ENCODE results near the gene TCAIM. TPM values are rescaled to one million over a fixed set of nuclear protein-coding genes. Genes with fewer than 3 reads are reported as not detected.

TCAIM gene
- total and polyA plus RNA-seq, 9 of the 15 experiments (the other 6 are each of a cell fraction or from before 2014, with no cell fraction given) = 19.7 to 53.3 (median 36.9) TPM

DNA sequence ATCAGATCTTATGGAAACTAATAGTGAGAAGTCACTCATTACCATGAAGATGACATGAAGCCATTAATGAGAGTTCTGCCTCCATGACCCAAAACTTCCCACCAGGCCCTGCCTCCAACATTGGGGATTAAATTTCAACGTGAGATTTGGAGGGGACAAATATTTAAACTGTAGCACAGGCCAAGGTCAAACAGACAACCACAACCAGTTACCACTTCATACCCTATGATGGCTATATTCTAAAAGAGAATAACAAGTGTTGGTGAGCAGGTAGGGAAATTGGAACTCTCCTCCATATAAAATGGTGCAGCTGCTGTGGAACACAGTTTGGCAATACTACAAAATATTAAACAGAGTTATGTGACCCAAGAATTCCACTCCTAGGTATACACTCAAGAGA, 36.9 kb downstream of the TCAIM start:
- no peaks in the 10 kb centered on the region for H3K9me1 ChIP-seq (ENCODE audit: control insufficient read depth, insufficient read depth, low read length)
- H3K4me2 ChIP-seq (ENCODE audit: insufficient read depth, low read length) = no peak overlapping the region
- no peaks in the 10 kb centered on the region for H3K4me1 ChIP-seq (replicated peaks in 1 of 2; ENCODE audit: control insufficient read depth in 2 of 2, insufficient read depth in 2 of 2, low read length in 2 of 2)
- POLR2A ChIA-PET = no interaction called here
- ATAC-seq (no peak), DNase-seq (ENCODE audit: extremely low read depth in 1 of 4, low spot score in 3 of 4) (no peak), FAIRE-seq (no peak)
- intact Hi-C loops (cut with micrococcal nuclease) (no loop called here), in situ Hi-C loops (cut with MboI) (no loop called here)
- peaks cover 5% of the 10 kb centered on the region; the same call in 1 of the 2 replicates for H3K9me3 ChIP-seq (replicated peaks; ENCODE audit: control insufficient read depth, insufficient read depth, low read depth, low read length)
- no TSS peak for BruUV-seq (replicated peaks)
- H3K4me3 ChIP-seq = no peak overlapping the region
- TF ChIP-seq NR3C1 (CRISPR knock-in tag; IDR thresholded peaks at IDR 0.05) = no peak
- no peak for TF ChIP-seq PTTG1 (tag; IDR thresholded peaks at IDR 0.05; ENCODE audit: low read depth)
- TF ChIP-seq, protein P1, sequence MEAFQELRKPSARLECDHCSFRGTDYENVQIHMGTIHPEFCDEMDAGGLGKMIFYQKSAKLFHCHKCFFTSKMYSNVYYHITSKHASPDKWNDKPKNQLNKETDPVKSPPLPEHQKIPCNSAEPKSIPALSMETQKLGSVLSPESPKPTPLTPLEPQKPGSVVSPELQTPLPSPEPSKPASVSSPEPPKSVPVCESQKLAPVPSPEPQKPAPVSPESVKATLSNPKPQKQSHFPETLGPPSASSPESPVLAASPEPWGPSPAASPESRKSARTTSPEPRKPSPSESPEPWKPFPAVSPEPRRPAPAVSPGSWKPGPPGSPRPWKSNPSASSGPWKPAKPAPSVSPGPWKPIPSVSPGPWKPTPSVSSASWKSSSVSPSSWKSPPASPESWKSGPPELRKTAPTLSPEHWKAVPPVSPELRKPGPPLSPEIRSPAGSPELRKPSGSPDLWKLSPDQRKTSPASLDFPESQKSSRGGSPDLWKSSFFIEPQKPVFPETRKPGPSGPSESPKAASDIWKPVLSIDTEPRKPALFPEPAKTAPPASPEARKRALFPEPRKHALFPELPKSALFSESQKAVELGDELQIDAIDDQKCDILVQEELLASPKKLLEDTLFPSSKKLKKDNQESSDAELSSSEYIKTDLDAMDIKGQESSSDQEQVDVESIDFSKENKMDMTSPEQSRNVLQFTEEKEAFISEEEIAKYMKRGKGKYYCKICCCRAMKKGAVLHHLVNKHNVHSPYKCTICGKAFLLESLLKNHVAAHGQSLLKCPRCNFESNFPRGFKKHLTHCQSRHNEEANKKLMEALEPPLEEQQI (IDR thresholded peaks at IDR 0.05) = no peak
- no peak for TF ChIP-seq SNRNP70 (optimal IDR thresholded peaks at IDR 0.05; ENCODE audit: low read depth, low read length)
- no peak for TF ChIP-seq TEAD1 (CRISPR knock-in tag; IDR thresholded peaks at IDR 0.05)
- CTCF ChIA-PET (ENCODE audit: low intra/inter-chr PET ratio) = no interaction called here
- H3K27me3 ChIP-seq (ENCODE audit: control insufficient read depth in 2 of 2, insufficient read depth in 2 of 2, low read length in 2 of 2) = no peaks in the 10 kb centered on the region
- no peak overlapping the region for H3K9ac ChIP-seq (ENCODE audit: insufficient read depth in 1 of 2, low read depth in 2 of 2, low read length in 2 of 2)
- no peaks in the 10 kb centered on the region for H4K20me1 ChIP-seq (replicated peaks; ENCODE audit: control insufficient read depth, insufficient read depth, low read length)
- WGBS (ENCODE audit: insufficient coverage, low coverage, missing lambda C conversion rate) = 40% methylated on average over 1 of the region's 1 CpG
- H3K36me3 ChIP-seq (ENCODE audit: control insufficient read depth, insufficient read depth, low read length) = no peaks in the 10 kb centered on the region
- no peak overlapping the region for H2AFZ ChIP-seq (ENCODE audit: low read depth, low read length)
- H3K79me2 ChIP-seq (ENCODE audit: control insufficient read depth, insufficient read depth, low read length) = no peaks in the 10 kb centered on the region
- H3K27ac ChIP-seq (ENCODE audit: extremely low read depth, low read depth, low read length) = no peak overlapping the region

Measured in K562 (cell line).